GM23338 (cell line): ENCODE results near the gene MICALL2. TPM values are rescaled to one million over a fixed set of nuclear protein-coding genes. Genes with fewer than 3 reads are reported as not detected.

Experiments
- ATAC-seq: fragments of 200-7000 bp; cut with Tn5 transposase; 3 replicates; pipeline ENCODE4 v1.9.1; 2020
- DNase-seq: peaks from one replicate; pipeline ENCODE4 v3.0.0-alpha.2; 2015; ENCODE audit warnings: low spot score
- H2AFZ ChIP-seq: fragments of 200-600 bp; sonication (generic); 2 replicates; pipeline ENCODE4 v1.8.0; 2016; ENCODE audit warnings: antibody characterized with exemption, mild to moderate bottlenecking, moderate library complexity
- H3F3A ChIP-seq: fragments of 200-600 bp; sonication (generic); replicated peaks from 2 replicates; pipeline ENCODE4 v1.8.0; 2017; ENCODE audit warnings: antibody characterized with exemption, mixed run types, low read depth
- H3K27ac ChIP-seq: fragments of 200-600 bp; sonication (generic); 2 replicates; pipeline ENCODE4 v1.6.1; 2016; ENCODE audit warnings: low read depth
- H3K27me3 ChIP-seq: fragments of 200-600 bp; sonication (generic); 2 replicates; pipeline ENCODE4 v1.8.0; 2016; ENCODE audit warnings: mild to moderate bottlenecking, mixed run types, moderate library complexity; ENCODE audit not compliant: insufficient read depth
- H3K36me3 ChIP-seq: fragments of 200-600 bp; sonication (generic); 2 replicates; pipeline ENCODE4 v1.8.0; 2016; ENCODE audit warnings: mild to moderate bottlenecking; ENCODE audit not compliant: insufficient read depth
- H3K4me1 ChIP-seq: fragments of 200-600 bp; sonication (generic); 2 replicates; pipeline ENCODE4 v1.8.0; 2016; ENCODE audit warnings: mild to moderate bottlenecking, moderate library complexity; ENCODE audit not compliant: insufficient read depth
- H3K4me2 ChIP-seq: fragments of 200-600 bp; sonication (generic); 2 replicates; pipeline ENCODE4 v1.7.1; 2017; ENCODE audit warnings: mixed run types
- H3K4me3 ChIP-seq: fragments of 200-600 bp; sonication (generic); 2 replicates; pipeline ENCODE4 v1.6.1; 2016; ENCODE audit warnings: mixed run types
- H3K79me2 ChIP-seq: fragments of 200-600 bp; sonication (generic); replicated peaks from 2 replicates; pipeline ENCODE4 v1.8.0; 2017; ENCODE audit warnings: mild to moderate bottlenecking; ENCODE audit not compliant: insufficient read depth
- H3K9me2 ChIP-seq: fragments of 200-600 bp; sonication (generic); 2 replicates; pipeline ENCODE4 v1.8.0; 2017; ENCODE audit not compliant: insufficient read depth
- H4K20me1 ChIP-seq: fragments of 200-600 bp; sonication (generic); replicated peaks from 2 replicates; pipeline ENCODE4 v1.8.0; 2017; ENCODE audit warnings: mild to moderate bottlenecking; ENCODE audit not compliant: insufficient read depth
- H3K27ac Mint-ChIP-seq: 2 replicates; pipeline ENCODE4 v1.8.0; 2020; ENCODE audit warnings: inconsistent platforms, mild to moderate bottlenecking, moderate library complexity, mixed read lengths
- H3K27me3 Mint-ChIP-seq: 3 replicates; pipeline ENCODE4 v1.8.0; 2022; ENCODE audit warnings: low read depth, mild to moderate bottlenecking, moderate library complexity, mixed read lengths, inconsistent platforms; ENCODE audit not compliant: insufficient read depth, poor library complexity
- H3K36me3 Mint-ChIP-seq: 3 replicates; pipeline ENCODE4 v1.8.0; 2021; ENCODE audit warnings: low read depth, mild to moderate bottlenecking, inconsistent platforms, moderate library complexity, mixed read lengths
- H3K4me1 Mint-ChIP-seq: 3 replicates; pipeline ENCODE4 v1.8.0; 2020; ENCODE audit warnings: mild to moderate bottlenecking, inconsistent platforms, mixed read lengths
- H3K4me3 Mint-ChIP-seq: 3 replicates; pipeline ENCODE4 v1.8.0; 2021; ENCODE audit warnings: moderate library complexity, mild to moderate bottlenecking, inconsistent platforms, mixed read lengths
- H3K9me3 Mint-ChIP-seq: 3 replicates; pipeline ENCODE4 v1.8.0; 2020; ENCODE audit warnings: moderate library complexity, mild to moderate bottlenecking, inconsistent platforms, mixed read lengths
- CREB1 ChIP-seq: fragments of 250-450 bp; sonication (Bioruptor Pico); IDR thresholded peaks from 2 replicates; pipeline ENCODE4 v1.5.0; 2020; ENCODE audit warnings: low read depth, mild to moderate bottlenecking, moderate library complexity
- CTCF ChIP-seq, 2 experiments: fragments of 200-600 bp in 1 of 2; sonication (generic) in 1 of 2; conservative IDR thresholded peaks; 2 replicates each; pipeline versions ENCODE4 v1.5.1 to v1.6.1; 2016 to 2017; ENCODE audit warnings: antibody characterized with exemption in 2 of 2, low read depth in 2 of 2, mild to moderate bottlenecking in 2 of 2, moderate library complexity in 1 of 2
- EZH2 ChIP-seq: fragments of 200-600 bp; sonication (generic); IDR thresholded peaks from one replicate; pipeline ENCODE4 v1.8.0; 2017; ENCODE audit warnings: antibody characterized with exemption, mild to moderate bottlenecking, low read depth; ENCODE audit not compliant: unreplicated experiment
- EZH2phosphoT487 ChIP-seq: fragments of 200-600 bp; sonication (generic); IDR thresholded peaks from one replicate; pipeline ENCODE4 v1.8.1; 2018; ENCODE audit warnings: antibody characterized with exemption; ENCODE audit not compliant: unreplicated experiment
- JUNB ChIP-seq: IDR thresholded peaks from one replicate; pipeline ENCODE4 v1.6.1; 2016; ENCODE audit warnings: antibody characterized with exemption; ENCODE audit not compliant: unreplicated experiment
- NANOG ChIP-seq: IDR thresholded peaks from 2 replicates; pipeline ENCODE4 v1.6.1; 2016; ENCODE audit warnings: antibody characterized with exemption, borderline replicate concordance
- POLR2AphosphoS5 ChIP-seq: IDR thresholded peaks from 2 replicates; pipeline ENCODE4 v1.6.1; 2016; ENCODE audit warnings: antibody characterized with exemption, low read depth
- REST ChIP-seq: IDR thresholded peaks from one replicate; pipeline ENCODE4 v1.6.1; 2018; ENCODE audit warnings: antibody characterized with exemption; ENCODE audit not compliant: unreplicated experiment
- STAT1 ChIP-seq: IDR thresholded peaks from one replicate; pipeline ENCODE4 v1.6.1; 2016; ENCODE audit warnings: antibody characterized with exemption; ENCODE audit not compliant: unreplicated experiment
- ZNF114 ChIP-seq: fragments of 250-450 bp; sonication (Bioruptor Pico); IDR thresholded peaks from 2 replicates; pipeline ENCODE4 v1.5.0; 2020; ENCODE audit warnings: mild to moderate bottlenecking, moderate library complexity
- ZNF331 ChIP-seq: fragments of 250-450 bp; sonication (Bioruptor Pico); IDR thresholded peaks from 2 replicates; pipeline ENCODE4 v1.5.0; 2020; ENCODE audit warnings: low read depth, mild to moderate bottlenecking, moderate library complexity
- polyA plus RNA-seq: library from polyadenylated mRNA; unstranded; fragments of >200 nt; fragmentation: Nextera tagmentation; extraction: Ambion mirVana; gene quantifications from 2 replicates; pipeline ENCODE4 v1.2.1, GENCODE V29; 2016
- total RNA-seq: library from RNA; depleted of rRNA; stranded (reverse); fragments of >200 nt; shearing (Covaris generic); gene quantifications from 2 replicates; pipeline ENCODE4 v1.2.3, GENCODE V29; 2014
- TF ChIP-seq, protein P1 (sequence below): IDR thresholded peaks from 2 replicates; pipeline ENCODE4 v1.6.1; 2016; ENCODE audit warnings: antibody characterized with exemption
- TF ChIP-seq, protein P2 (sequence below): fragments of 250-450 bp; sonication (Bioruptor Pico); IDR thresholded peaks from 2 replicates; pipeline ENCODE4 v1.5.0; 2020; ENCODE audit warnings: mild to moderate bottlenecking, moderate library complexity

Gene MICALL2
- total and polyA plus RNA-seq, 2 experiments from 2014 or later, result 7.0 to 13.0 TPM

DNA sequence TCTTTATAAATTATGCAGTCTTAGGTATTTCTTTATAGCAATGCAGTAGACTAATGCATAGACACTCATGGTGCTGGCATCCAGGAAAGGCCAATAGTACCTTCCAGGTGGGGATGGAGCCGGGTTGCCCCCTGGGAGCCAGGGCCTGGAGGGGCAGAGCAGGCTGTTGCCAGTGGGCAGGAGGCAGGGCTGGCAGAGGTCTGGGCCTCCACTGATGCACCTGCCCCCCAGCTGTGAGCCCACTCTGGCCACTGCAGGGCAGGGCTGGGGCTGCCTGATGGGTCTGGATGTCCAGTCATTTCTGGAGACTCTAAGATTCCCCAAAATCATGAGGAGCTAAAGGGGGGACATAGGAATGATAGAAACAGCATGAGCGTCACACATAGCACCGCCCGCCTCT, 66.7 kb downstream of the MICALL2 start:
- Mint-ChIP-seq H3K9me3 (peaks cover 18% of the 10 kb centered on the region), H3K27ac (no peak overlapping the region), H3K27me3 (peaks cover 4% of the 10 kb centered on the region), H3K36me3 (no peaks in the 10 kb centered on the region), H3K4me3 (no peak overlapping the region), H3K4me1 (no peaks in the 10 kb centered on the region; the same call in 2 of the 3 replicates)
- H3K27ac ChIP-seq, result no peak overlapping the region
- no peak overlapping the region for H3K4me3 ChIP-seq
- no peaks in the 10 kb centered on the region for H3F3A ChIP-seq
- no peak overlapping the region for H2AFZ ChIP-seq
- no peak for TF ChIP-seq STAT1
- TF ChIP-seq JUNB, result no peak
- no peak for TF ChIP-seq ZNF114 (CRISPR knock-in tag)
- TF ChIP-seq, protein P1, sequence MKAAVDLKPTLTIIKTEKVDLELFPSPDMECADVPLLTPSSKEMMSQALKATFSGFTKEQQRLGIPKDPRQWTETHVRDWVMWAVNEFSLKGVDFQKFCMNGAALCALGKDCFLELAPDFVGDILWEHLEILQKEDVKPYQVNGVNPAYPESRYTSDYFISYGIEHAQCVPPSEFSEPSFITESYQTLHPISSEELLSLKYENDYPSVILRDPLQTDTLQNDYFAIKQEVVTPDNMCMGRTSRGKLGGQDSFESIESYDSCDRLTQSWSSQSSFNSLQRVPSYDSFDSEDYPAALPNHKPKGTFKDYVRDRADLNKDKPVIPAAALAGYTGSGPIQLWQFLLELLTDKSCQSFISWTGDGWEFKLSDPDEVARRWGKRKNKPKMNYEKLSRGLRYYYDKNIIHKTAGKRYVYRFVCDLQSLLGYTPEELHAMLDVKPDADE, result no peak
- TF ChIP-seq REST, result no peak
- no peak for TF ChIP-seq CTCF (conservative IDR thresholded peaks at IDR 0.05; ENCODE audit: low read depth in 2 of 2)
- TF ChIP-seq, protein P2, sequence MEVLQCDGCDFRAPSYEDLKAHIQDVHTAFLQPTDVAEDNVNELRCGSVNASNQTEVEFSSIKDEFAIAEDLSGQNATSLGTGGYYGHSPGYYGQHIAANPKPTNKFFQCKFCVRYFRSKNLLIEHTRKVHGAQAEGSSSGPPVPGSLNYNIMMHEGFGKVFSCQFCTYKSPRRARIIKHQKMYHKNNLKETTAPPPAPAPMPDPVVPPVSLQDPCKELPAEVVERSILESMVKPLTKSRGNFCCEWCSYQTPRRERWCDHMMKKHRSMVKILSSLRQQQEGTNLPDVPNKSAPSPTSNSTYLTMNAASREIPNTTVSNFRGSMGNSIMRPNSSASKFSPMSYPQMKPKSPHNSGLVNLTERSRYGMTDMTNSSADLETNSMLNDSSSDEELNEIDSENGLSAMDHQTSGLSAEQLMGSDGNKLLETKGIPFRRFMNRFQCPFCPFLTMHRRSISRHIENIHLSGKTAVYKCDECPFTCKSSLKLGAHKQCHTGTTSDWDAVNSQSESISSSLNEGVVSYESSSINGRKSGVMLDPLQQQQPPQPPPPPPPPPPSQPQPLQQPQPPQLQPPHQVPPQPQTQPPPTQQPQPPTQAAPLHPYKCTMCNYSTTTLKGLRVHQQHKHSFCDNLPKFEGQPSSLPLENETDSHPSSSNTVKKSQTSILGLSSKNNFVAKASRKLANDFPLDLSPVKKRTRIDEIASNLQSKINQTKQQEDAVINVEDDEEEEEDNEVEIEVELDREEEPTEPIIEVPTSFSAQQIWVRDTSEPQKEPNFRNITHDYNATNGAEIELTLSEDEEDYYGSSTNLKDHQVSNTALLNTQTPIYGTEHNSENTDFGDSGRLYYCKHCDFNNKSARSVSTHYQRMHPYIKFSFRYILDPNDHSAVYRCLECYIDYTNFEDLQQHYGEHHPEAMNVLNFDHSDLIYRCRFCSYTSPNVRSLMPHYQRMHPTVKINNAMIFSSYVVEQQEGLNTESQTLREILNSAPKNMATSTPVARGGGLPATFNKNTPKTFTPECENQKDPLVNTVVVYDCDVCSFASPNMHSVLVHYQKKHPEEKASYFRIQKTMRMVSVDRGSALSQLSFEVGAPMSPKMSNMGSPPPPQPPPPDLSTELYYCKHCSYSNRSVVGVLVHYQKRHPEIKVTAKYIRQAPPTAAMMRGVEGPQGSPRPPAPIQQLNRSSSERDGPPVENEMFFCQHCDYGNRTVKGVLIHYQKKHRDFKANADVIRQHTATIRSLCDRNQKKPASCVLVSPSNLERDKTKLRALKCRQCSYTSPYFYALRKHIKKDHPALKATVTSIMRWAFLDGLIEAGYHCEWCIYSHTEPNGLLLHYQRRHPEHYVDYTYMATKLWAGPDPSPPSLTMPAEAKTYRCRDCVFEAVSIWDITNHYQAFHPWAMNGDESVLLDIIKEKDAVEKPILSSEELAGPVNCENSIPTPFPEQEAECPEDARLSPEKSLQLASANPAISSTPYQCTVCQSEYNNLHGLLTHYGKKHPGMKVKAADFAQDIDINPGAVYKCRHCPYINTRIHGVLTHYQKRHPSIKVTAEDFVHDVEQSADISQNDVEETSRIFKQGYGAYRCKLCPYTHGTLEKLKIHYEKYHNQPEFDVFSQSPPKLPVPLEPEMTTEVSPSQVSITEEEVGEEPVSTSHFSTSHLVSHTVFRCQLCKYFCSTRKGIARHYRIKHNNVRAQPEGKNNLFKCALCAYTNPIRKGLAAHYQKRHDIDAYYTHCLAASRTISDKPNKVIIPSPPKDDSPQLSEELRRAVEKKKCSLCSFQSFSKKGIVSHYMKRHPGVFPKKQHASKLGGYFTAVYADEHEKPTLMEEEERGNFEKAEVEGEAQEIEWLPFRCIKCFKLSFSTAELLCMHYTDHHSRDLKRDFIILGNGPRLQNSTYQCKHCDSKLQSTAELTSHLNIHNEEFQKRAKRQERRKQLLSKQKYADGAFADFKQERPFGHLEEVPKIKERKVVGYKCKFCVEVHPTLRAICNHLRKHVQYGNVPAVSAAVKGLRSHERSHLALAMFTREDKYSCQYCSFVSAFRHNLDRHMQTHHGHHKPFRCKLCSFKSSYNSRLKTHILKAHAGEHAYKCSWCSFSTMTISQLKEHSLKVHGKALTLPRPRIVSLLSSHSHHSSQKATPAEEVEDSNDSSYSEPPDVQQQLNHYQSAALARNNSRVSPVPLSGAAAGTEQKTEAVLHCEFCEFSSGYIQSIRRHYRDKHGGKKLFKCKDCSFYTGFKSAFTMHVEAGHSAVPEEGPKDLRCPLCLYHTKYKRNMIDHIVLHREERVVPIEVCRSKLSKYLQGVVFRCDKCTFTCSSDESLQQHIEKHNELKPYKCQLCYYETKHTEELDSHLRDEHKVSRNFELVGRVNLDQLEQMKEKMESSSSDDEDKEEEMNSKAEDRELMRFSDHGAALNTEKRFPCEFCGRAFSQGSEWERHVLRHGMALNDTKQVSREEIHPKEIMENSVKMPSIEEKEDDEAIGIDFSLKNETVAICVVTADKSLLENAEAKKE (CRISPR knock-in tag), result no peak
- no peak for TF ChIP-seq NANOG
- TF ChIP-seq CREB1 (CRISPR knock-in tag), result no peak
- no peak for TF ChIP-seq EZH2
- no peak for TF ChIP-seq ZNF331
- TF ChIP-seq EZH2phosphoT487, result no peak
- no peak for TF ChIP-seq POLR2AphosphoS5
- no peaks in the 10 kb centered on the region for H4K20me1 ChIP-seq
- no peak for ATAC-seq
- no peaks in the 10 kb centered on the region for H3K79me2 ChIP-seq
- H3K27me3 ChIP-seq, result no peaks in the 10 kb centered on the region
- no peaks in the 10 kb centered on the region for H3K36me3 ChIP-seq
- H3K4me1 ChIP-seq, result no peaks in the 10 kb centered on the region
- no peak for DNase-seq
- H3K9me2 ChIP-seq, result no peaks in the 10 kb centered on the region
- H3K4me2 ChIP-seq, result no peak overlapping the region
